Measurements from ENCODE around the gene MEIOB. TPM values are rescaled to one million over a fixed set of nuclear protein-coding genes. Genes with fewer than 3 reads are reported as not detected.

MEIOB gene
- total RNA-seq, 1 experiment from 2014 or later = not detected

- CTCF ChIA-PET = no interaction called here
- no peaks in the 10 kb centered on the region for H3K79me2 ChIP-seq (ENCODE audit: low read length)
- no peak overlapping the region for H3K4me3 ChIP-seq (ENCODE audit: low read length)
- no peaks in the 10 kb centered on the region for H4K20me1 ChIP-seq (ENCODE audit: low read length)
- H3K27me3 ChIP-seq (ENCODE audit: low read length) = no peaks in the 10 kb centered on the region
- peaks cover 13% of the 10 kb centered on the region for H3K4me1 ChIP-seq (ENCODE audit: insufficient read depth, low read length)
- no peak overlapping the region for H3K4me2 ChIP-seq (ENCODE audit: low read length)
- no peak for ATAC-seq
- peaks cover 3% of the 10 kb centered on the region for H3F3A ChIP-seq (ENCODE audit: low read length, unreplicated experiment)
- no peak overlapping the region for H3K9ac ChIP-seq (ENCODE audit: low read length)
- DNase-seq = no peak
- no peaks in the 10 kb centered on the region for H3K9me2 ChIP-seq (replicated peaks; ENCODE audit: low read length)
- no peak overlapping the region for H2AFZ ChIP-seq (ENCODE audit: low read length)
- no peaks in the 10 kb centered on the region for H3K36me3 ChIP-seq (ENCODE audit: low read depth, low read length)
- no peak overlapping the region for H3K27ac ChIP-seq (ENCODE audit: low read length)
- intact Hi-C loops (cut with micrococcal nuclease) = no loop called here
- POLR2A ChIA-PET (ENCODE audit: unreplicated experiment) = no interaction called here
- BruUV-seq (replicated peaks) = no TSS peak
- TF ChIP-seq EZH2 (IDR thresholded peaks at IDR 0.05; ENCODE audit: low read length, unreplicated experiment) (no peak), EZH2phosphoT487 (IDR thresholded peaks at IDR 0.05; ENCODE audit: borderline replicate concordance, low read length) (no peak), CTCF (conservative IDR thresholded peaks at IDR 0.05; ENCODE audit: low read depth, low read length) (no peak)
- no peaks in the 10 kb centered on the region for H3K9me3 ChIP-seq (ENCODE audit: low read length)
Measured at GRCh38 chr16:1874854-1875253, 2.9 kb upstream of the MEIOB start.

- no peaks in the 10 kb centered on the region for H3K27me3 ChIP-seq (ENCODE audit: low read length)
- no TSS peak for BruUV-seq (replicated peaks)
- H3K9me2 ChIP-seq (replicated peaks; ENCODE audit: low read length) = no peaks in the 10 kb centered on the region
- DNase-seq (peak; percentile 84), ATAC-seq (peak; percentile 90)
- H3F3A ChIP-seq (ENCODE audit: low read length, unreplicated experiment) = peaks cover 3% of the 10 kb centered on the region
- H3K4me3 ChIP-seq (ENCODE audit: low read length) = no peak overlapping the region
- peak overlapping the region; percentile 58 for H3K27ac ChIP-seq (ENCODE audit: low read length)
- no peaks in the 10 kb centered on the region for H3K79me2 ChIP-seq (ENCODE audit: low read length)
- ChIA-PET CTCF (no interaction called here), POLR2A (ENCODE audit: unreplicated experiment) (no interaction called here)
- no peak overlapping the region for H3K9ac ChIP-seq (ENCODE audit: low read length)
- peak overlapping the region; percentile 51 for H3K4me2 ChIP-seq (ENCODE audit: low read length)
- TF ChIP-seq EZH2 (IDR thresholded peaks at IDR 0.05; ENCODE audit: low read length, unreplicated experiment) (no peak), CTCF (conservative IDR thresholded peaks at IDR 0.05; ENCODE audit: low read depth, low read length) (no peak), EZH2phosphoT487 (IDR thresholded peaks at IDR 0.05; ENCODE audit: borderline replicate concordance, low read length) (no peak)
- H3K36me3 ChIP-seq (ENCODE audit: low read depth, low read length) = no peaks in the 10 kb centered on the region
- H3K4me1 ChIP-seq (ENCODE audit: insufficient read depth, low read length) = peaks cover 13% of the 10 kb centered on the region
- no peaks in the 10 kb centered on the region for H3K9me3 ChIP-seq (ENCODE audit: low read length)
- H2AFZ ChIP-seq (ENCODE audit: low read length) = no peak overlapping the region
- no peaks in the 10 kb centered on the region for H4K20me1 ChIP-seq (ENCODE audit: low read length)
- intact Hi-C loops (cut with micrococcal nuclease) = no loop called here
Measured at GRCh38 chr16:1870365-1871082, 1.4 kb downstream of the MEIOB start.

- no peak overlapping the region for H2AFZ ChIP-seq (ENCODE audit: low read length)
- intact Hi-C loops (cut with micrococcal nuclease) = no loop called here
- no TSS peak for BruUV-seq (replicated peaks)
- H3K9ac ChIP-seq (ENCODE audit: low read length) = no peak overlapping the region
- ChIA-PET CTCF (no interaction called here), POLR2A (ENCODE audit: unreplicated experiment) (no interaction called here)
- no peaks in the 10 kb centered on the region for H3K79me2 ChIP-seq (ENCODE audit: low read length)
- no peaks in the 10 kb centered on the region for H3K36me3 ChIP-seq (ENCODE audit: low read depth, low read length)
- DNase-seq = no peak
- TF ChIP-seq EZH2phosphoT487 (IDR thresholded peaks at IDR 0.05; ENCODE audit: borderline replicate concordance, low read length) = no peak
- TF ChIP-seq CTCF (conservative IDR thresholded peaks at IDR 0.05; ENCODE audit: low read depth, low read length) = peak; percentile 30; the same call in 1 of the 2 replicates
- no peak for TF ChIP-seq EZH2 (IDR thresholded peaks at IDR 0.05; ENCODE audit: low read length, unreplicated experiment)
- H3K4me2 ChIP-seq (ENCODE audit: low read length) = no peak overlapping the region
- H3F3A ChIP-seq (ENCODE audit: low read length, unreplicated experiment) = peaks cover 3% of the 10 kb centered on the region
- H4K20me1 ChIP-seq (ENCODE audit: low read length) = no peaks in the 10 kb centered on the region
- no peaks in the 10 kb centered on the region for H3K9me3 ChIP-seq (ENCODE audit: low read length)
- H3K4me3 ChIP-seq (ENCODE audit: low read length) = no peak overlapping the region
- no peak overlapping the region for H3K27ac ChIP-seq (ENCODE audit: low read length)
- no peaks in the 10 kb centered on the region for H3K27me3 ChIP-seq (ENCODE audit: low read length)
- peaks cover 12% of the 10 kb centered on the region for H3K4me1 ChIP-seq (ENCODE audit: insufficient read depth, low read length)
- H3K9me2 ChIP-seq (replicated peaks; ENCODE audit: low read length) = no peaks in the 10 kb centered on the region
- ATAC-seq = no peak
Measured at GRCh38 chr16:1865902-1866690, 5.9 kb downstream of the MEIOB start.
